Measurements from ENCODE around the gene FAM107B. TPM values are rescaled to one million over a fixed set of nuclear protein-coding genes. Genes with fewer than 3 reads are reported as not detected.
"Not testable (repeated sequence)": the region's sequence is repeated elsewhere in the genome, so short reads cannot be mapped to it uniquely, and the experiment has no call there.

FAM107B gene
- polyA plus RNA-seq, 3 donors = 108 to 120 (median 112) TPM

GRCh38 chr10:14604181-14605142 is 170.2 kb downstream of the FAM107B start:
- DNase-seq (ENCODE audit: low read depth in 3 of 3, low spot score in 2 of 3) = peak in 1 of 3 donors; percentile 63

- no peak for DNase-seq (ENCODE audit: low read depth in 3 of 3, low spot score in 2 of 3)
These were observed 171.1 kb downstream of the FAM107B start for GRCh38 chr10:14603534-14604102.

GRCh38 chr10:14602807-14603533 is 171.7 kb downstream of the FAM107B start:
- DNase-seq (ENCODE audit: low read depth in 3 of 3, low spot score in 2 of 3) = no peak

- no peak for DNase-seq (ENCODE audit: low read depth in 3 of 3, low spot score in 2 of 3)
These were observed 172.6 kb downstream of the FAM107B start for GRCh38 chr10:14601872-14602725.

- no peak for DNase-seq (ENCODE audit: low read depth in 3 of 3, low spot score in 2 of 3)
These were observed 173.4 kb downstream of the FAM107B start for GRCh38 chr10:14601326-14601725.

- no peak for DNase-seq (ENCODE audit: low read depth in 3 of 3, low spot score in 2 of 3)
These were observed 174.6 kb downstream of the FAM107B start for GRCh38 chr10:14600065-14600464.

- no peak for DNase-seq (ENCODE audit: low read depth in 3 of 3, low spot score in 2 of 3)
These were observed 175.6 kb downstream of the FAM107B start for GRCh38 chr10:14598809-14599764.

- no peak for DNase-seq (ENCODE audit: low read depth in 3 of 3, low spot score in 2 of 3)
These were observed 179.0 kb downstream of the FAM107B start for GRCh38 chr10:14595526-14596182.

- DNase-seq (ENCODE audit: low read depth in 3 of 3, low spot score in 2 of 3) = no peak
These were observed 179.7 kb downstream of the FAM107B start for GRCh38 chr10:14594878-14595525.

GRCh38 chr10:14593806-14594205 is 180.9 kb downstream of the FAM107B start:
- DNase-seq (ENCODE audit: low read depth in 3 of 3, low spot score in 2 of 3) = no peak

- DNase-seq (ENCODE audit: low read depth in 3 of 3, low spot score in 2 of 3) = no peak
These were observed 182.1 kb downstream of the FAM107B start for GRCh38 chr10:14592566-14592965.

GRCh38 chr10:14592026-14592425 is 182.7 kb downstream of the FAM107B start:
- DNase-seq (ENCODE audit: low read depth in 3 of 3, low spot score in 2 of 3) = no peak

GRCh38 chr10:14588938-14589294 is 185.8 kb downstream of the FAM107B start:
- DNase-seq (ENCODE audit: low read depth in 3 of 3, low spot score in 2 of 3) = not testable (repeated sequence)

GRCh38 chr10:14588084-14588937 is 186.4 kb downstream of the FAM107B start:
- DNase-seq (ENCODE audit: low read depth in 3 of 3, low spot score in 2 of 3) = no peak

- DNase-seq (ENCODE audit: low read depth in 3 of 3, low spot score in 2 of 3) = no peak
These were observed 187.1 kb downstream of the FAM107B start for GRCh38 chr10:14587540-14588083.

GRCh38 chr10:14586901-14587300 is 187.8 kb downstream of the FAM107B start:
- DNase-seq (ENCODE audit: low read depth in 3 of 3, low spot score in 2 of 3) = no peak

All from right renal cortex interstitium (tissue), 3 donors.